ENCODE results near the gene SMPD2. TPM values are rescaled to one million over a fixed set of nuclear protein-coding genes. Genes with fewer than 3 reads are reported as not detected.

Gene SMPD2
- total and polyA plus RNA-seq, 9 of the 15 experiments (the other 6 are each of a cell fraction or from before 2014, with no cell fraction given) = 0.13 to 21.8 (median 18.3) TPM

DNA sequence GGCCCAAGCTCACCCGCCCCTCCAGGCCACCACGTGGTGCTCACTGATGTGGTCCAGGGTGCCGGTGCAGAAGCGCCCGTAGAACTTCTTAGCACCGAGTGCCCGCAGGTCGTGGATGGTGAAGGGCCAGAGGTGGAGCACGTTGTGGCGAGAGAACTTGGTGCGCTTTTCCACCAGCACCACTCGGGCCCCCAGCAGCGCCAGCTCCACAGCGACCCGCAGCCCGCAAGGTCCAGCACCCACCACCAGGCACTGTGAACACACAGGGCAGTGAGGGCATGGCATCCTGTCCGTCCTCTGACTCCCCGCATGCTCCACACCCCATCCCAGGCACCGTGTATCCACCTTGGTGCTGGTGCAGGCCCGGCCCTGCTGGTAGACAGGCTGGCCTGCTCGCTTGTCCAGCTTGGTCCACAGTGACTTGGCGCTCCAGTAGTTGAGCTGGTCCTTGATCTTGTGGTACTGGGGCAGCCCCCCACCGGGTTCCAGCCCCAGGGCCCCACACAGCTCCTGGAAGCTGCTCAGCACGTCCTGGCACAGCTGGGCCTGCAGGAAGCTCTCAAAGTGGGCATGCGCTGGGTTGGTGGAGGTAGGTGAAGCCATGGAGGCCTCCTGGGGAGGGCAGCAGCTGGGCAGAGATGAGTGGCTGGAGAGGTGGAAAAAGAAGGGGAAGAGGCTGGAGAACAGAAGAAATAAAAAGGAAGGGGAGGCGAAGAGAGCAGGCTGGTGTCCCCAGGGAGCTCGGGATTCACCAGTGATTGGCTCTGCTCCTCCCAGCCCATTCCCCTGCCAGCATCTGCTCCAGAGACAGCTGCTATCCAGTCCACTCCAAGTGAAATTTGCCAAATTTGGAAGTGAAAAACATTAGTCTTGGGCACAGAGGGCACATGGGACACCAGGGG, 13.3 kb downstream of the SMPD2 start:
- H3K79me2 ChIP-seq (ENCODE audit: control insufficient read depth, insufficient read depth, low read length) = no peaks in the 10 kb centered on the region
- in situ Hi-C loops (cut with MboI) (no loop called here), intact Hi-C loops (cut with micrococcal nuclease) (no loop called here)
- DNase-seq (ENCODE audit: extremely low read depth in 1 of 4, low spot score in 3 of 4) (no peak), FAIRE-seq (no peak), ATAC-seq (no peak)
- no peak overlapping the region for H2AFZ ChIP-seq (ENCODE audit: low read depth, low read length)
- 92% methylated on average over 27 of the region's 27 CpGs for WGBS (ENCODE audit: insufficient coverage, low coverage, missing lambda C conversion rate)
- no peaks in the 10 kb centered on the region for H3K36me3 ChIP-seq (ENCODE audit: control insufficient read depth, insufficient read depth, low read length)
- H3K9ac ChIP-seq (ENCODE audit: insufficient read depth in 1 of 2, low read depth in 2 of 2, low read length in 2 of 2) = peak overlapping the region in 1 of 2 experiments; percentile 70; a peak in 2 of 4 replicates
- peak; percentile 56; the same call in 1 of the 2 replicates for TF ChIP-seq POLR2G (IDR thresholded peaks at IDR 0.05; ENCODE audit: low read depth, low read length)
- TF ChIP-seq ZFP30 (CRISPR knock-in tag; IDR thresholded peaks at IDR 0.05; ENCODE audit: borderline replicate concordance) = no peak
- ChIA-PET POLR2A (interaction anchor here (0.6 to 8.2 kb wide), 6 partner anchors 10 to 686 kb away, joined by 3 to 92 read pairs (median 4); partner anchors contain the start of genes CD164, PPIL6 and SMPD2), CTCF (ENCODE audit: low intra/inter-chr PET ratio) (no interaction called here)
- H3K27ac ChIP-seq (ENCODE audit: extremely low read depth, low read depth, low read length) = no peak overlapping the region
- no peaks in the 10 kb centered on the region for H3K9me3 ChIP-seq (replicated peaks; ENCODE audit: control insufficient read depth, insufficient read depth, low read depth, low read length)
- H3K4me3 ChIP-seq = no peak overlapping the region
- peaks cover 5 to 45% of the 10 kb centered on the region in 2 experiments; a peak in 4 of 5 replicates for H3K4me1 ChIP-seq (replicated peaks in 1 of 2; ENCODE audit: control insufficient read depth in 2 of 2, insufficient read depth in 2 of 2, low read length in 2 of 2)
- H4K20me1 ChIP-seq (replicated peaks; ENCODE audit: control insufficient read depth, insufficient read depth, low read length) = no peaks in the 10 kb centered on the region
- H3K27me3 ChIP-seq (ENCODE audit: control insufficient read depth in 2 of 2, insufficient read depth in 2 of 2, low read length in 2 of 2) = no peaks in the 10 kb centered on the region
- no peak overlapping the region for H3K4me2 ChIP-seq (ENCODE audit: insufficient read depth, low read length)
- H3K9me1 ChIP-seq (ENCODE audit: control insufficient read depth, insufficient read depth, low read length) = no peaks in the 10 kb centered on the region
- no TSS peak for BruUV-seq (replicated peaks)
